Measurements from ENCODE around the gene MBTD1.
"Not testable (repeated sequence)": the region's sequence is repeated elsewhere in the genome, so short reads cannot be mapped to it uniquely, and the experiment has no call there.

Gene MBTD1

DNA sequence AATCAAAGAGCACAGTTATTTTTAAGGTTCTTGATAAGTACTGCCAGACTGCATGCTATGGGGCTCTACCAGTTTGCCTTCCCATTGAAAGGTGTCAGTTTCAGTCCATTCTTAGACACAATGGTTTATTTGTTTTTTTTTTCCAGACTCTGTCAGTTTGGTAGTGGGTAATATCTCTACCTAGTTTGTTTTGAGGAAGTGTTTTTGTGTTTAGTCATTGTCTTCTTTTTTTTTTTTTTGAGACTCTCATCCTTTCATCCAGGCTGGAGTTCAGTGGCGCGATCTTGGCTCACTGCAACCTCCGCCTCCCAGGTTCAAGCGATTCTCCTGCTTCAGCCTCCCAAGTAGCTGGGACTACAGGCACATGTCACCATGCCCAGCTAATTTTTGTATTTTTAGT lies 4.6 kb upstream of the MBTD1 start:
- H3K36me3 ChIP-seq (ENCODE audit: insufficient read depth, low read depth, low read length), result peaks cover 70% of the 10 kb centered on the region
- not testable (repeated sequence) for H3K27ac ChIP-seq (ENCODE audit: low read length)

DNA sequence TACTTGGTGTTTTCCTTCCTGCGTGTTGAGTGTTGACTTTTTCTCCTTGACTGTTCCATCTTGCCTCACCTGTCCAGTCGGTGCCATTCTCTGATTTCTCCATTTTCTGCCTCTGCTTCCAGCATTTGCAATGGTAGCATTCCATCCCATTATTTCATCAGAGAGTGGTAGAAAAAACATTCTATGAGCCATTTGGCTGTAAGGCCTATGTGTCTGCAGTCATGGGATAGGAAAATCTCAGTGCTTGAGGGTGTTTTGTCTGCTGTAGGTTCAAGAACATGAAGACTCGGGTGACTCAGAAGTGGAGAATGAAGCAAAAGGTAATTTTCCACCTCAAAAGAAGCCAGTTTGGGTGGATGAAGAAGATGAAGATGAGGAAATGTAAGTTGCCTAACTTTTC lies 3.2 kb upstream of the MBTD1 start:
- Histone ChIP-seq H3K9me3 (ENCODE audit: insufficient read depth, low read depth, low read length) (no peaks in the 10 kb centered on the region), H3K9ac (ENCODE audit: low read depth, low read length) (no peak overlapping the region), H3K36me3 (ENCODE audit: insufficient read depth, low read depth, low read length) (peaks cover 58% of the 10 kb centered on the region), H3K4me1 (ENCODE audit: insufficient read depth, low read length) (peaks cover 5% of the 10 kb centered on the region; the same call in 1 of the 2 replicates), H3K27me3 (ENCODE audit: insufficient read depth, low read length) (no peaks in the 10 kb centered on the region), H3K27ac (ENCODE audit: low read length) (no peak overlapping the region), H3K4me3 (ENCODE audit: low read length) (peak overlapping the region; percentile 35; the same call in 1 of the 2 replicates)

More for the DNA sequence above, 4.6 kb upstream of the MBTD1 start:
- not testable (repeated sequence) for H3K9ac ChIP-seq (ENCODE audit: low read depth, low read length); H3K4me3 ChIP-seq (ENCODE audit: low read length); H3K27me3 ChIP-seq (ENCODE audit: insufficient read depth, low read length); H3K4me1 ChIP-seq (ENCODE audit: insufficient read depth, low read length); H3K9me3 ChIP-seq (ENCODE audit: insufficient read depth, low read depth, low read length)

DNA sequence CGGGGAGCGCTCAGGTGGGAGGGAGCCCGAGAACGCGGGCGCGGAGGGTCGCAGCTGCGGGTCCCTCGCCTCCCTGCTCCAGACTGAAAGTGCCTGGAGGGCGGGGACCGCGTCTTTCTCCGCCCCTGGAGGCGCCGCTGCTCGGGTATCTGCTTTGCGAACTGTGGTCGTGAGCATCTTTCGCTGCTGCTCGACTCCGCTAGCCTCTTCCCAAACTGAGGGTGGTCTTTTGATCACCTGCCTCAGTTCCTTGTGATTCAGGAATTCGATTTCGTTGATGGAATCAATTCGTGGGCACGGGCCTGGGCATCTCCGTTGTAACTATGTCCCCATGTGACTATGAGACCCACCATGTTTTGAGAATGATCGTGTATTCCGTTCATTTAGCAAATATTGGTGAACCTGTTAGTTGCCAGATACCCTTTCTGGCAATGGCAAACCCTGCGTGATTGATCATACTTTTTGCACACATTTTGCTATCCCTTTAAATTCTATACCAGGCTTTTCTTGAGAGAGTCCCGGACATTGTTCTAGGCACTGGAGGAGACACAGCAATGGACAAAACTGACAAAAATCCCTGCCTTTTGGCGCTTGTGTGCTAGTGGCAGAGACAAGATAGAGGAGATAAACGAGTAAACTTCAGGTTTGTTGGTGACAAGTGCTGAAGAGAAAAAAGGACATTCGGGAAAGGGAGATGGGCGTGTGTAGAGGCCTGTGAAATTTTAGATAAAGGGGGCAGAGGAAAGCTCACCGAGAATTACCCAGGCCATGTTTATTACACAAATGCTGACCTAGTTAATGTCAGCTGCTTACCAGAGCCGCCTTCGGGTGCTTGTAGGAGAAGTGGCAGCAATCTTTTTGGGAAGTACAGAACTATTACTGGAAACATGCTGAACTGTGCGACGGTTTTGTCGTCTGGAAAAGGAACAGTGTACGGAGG lies 1.4 kb upstream of the MBTD1 start:
- H3K27me3 ChIP-seq (ENCODE audit: insufficient read depth, low read length), result no peaks in the 10 kb centered on the region
- H3K9ac ChIP-seq (ENCODE audit: low read depth, low read length), result peak overlapping the region; percentile 99
- peak overlapping the region; percentile 100 for H3K27ac ChIP-seq (ENCODE audit: low read length)
- H3K36me3 ChIP-seq (ENCODE audit: insufficient read depth, low read depth, low read length), result peaks cover 60% of the 10 kb centered on the region
- H3K4me1 ChIP-seq (ENCODE audit: insufficient read depth, low read length), result peaks cover 5% of the 10 kb centered on the region; the same call in 1 of the 2 replicates
- peak overlapping the region; percentile 100 for H3K4me3 ChIP-seq (ENCODE audit: low read length)
- H3K9me3 ChIP-seq (ENCODE audit: insufficient read depth, low read depth, low read length), result no peaks in the 10 kb centered on the region

DNA sequence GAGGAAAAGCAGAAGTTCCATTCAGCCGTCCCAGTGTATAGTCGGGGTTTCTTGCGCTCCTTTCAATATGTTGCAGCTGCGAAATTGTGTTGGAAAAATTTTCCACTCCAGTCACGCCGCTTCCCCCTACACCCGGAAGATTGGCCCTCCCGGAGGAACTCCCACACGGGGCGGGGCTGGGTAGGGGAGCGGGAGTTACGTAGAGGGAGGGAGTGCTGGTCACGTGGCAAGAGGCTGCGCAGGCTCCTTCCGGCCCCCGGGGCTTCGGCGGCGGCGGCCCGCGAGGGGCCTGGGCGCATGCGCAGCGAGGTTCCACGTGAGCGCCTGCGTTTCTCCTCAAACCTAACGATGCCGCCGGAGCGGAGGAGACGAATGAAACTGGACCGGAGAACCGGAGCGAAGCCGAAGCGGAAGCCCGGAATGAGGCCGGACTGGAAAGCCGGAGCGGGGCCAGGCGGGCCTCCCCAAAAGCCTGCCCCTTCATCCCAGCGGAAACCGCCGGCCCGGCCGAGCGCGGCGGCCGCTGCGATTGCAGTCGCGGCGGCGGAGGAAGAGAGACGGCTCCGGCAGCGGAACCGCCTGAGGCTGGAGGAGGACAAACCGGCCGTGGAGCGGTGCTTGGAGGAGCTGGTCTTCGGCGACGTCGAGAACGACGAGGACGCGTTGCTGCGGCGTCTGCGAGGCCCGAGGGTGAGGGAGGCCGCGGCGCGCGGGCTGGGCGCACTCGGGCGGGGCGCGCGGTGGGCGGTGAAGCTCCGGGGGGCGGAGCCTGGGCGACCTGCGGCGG lies 581 bp upstream of the MBTD1 start, which contains the start of gene UTP18:
UTP18 (plus strand) TSS at position 310 of the 787 bp plus-strand sequence; CDS start at position 349, 39 bp downstream.
- Histone ChIP-seq H3K4me3 (ENCODE audit: low read length) (peak within 1 kb of the TSS; percentile 100), H3K4me1 (ENCODE audit: insufficient read depth, low read length) (peaks cover 5% of the 10 kb centered on the region; the same call in 1 of the 2 replicates), H3K27ac (ENCODE audit: low read length) (peak within 1 kb of the TSS; percentile 100), H3K9me3 (ENCODE audit: insufficient read depth, low read depth, low read length) (no peaks in the 10 kb centered on the region), H3K36me3 (ENCODE audit: insufficient read depth, low read depth, low read length) (peaks cover 60% of the 10 kb centered on the region), H3K9ac (ENCODE audit: low read depth, low read length) (peak within 1 kb of the TSS; percentile 99), H3K27me3 (ENCODE audit: insufficient read depth, low read length) (no peaks in the 10 kb centered on the region)

DNA sequence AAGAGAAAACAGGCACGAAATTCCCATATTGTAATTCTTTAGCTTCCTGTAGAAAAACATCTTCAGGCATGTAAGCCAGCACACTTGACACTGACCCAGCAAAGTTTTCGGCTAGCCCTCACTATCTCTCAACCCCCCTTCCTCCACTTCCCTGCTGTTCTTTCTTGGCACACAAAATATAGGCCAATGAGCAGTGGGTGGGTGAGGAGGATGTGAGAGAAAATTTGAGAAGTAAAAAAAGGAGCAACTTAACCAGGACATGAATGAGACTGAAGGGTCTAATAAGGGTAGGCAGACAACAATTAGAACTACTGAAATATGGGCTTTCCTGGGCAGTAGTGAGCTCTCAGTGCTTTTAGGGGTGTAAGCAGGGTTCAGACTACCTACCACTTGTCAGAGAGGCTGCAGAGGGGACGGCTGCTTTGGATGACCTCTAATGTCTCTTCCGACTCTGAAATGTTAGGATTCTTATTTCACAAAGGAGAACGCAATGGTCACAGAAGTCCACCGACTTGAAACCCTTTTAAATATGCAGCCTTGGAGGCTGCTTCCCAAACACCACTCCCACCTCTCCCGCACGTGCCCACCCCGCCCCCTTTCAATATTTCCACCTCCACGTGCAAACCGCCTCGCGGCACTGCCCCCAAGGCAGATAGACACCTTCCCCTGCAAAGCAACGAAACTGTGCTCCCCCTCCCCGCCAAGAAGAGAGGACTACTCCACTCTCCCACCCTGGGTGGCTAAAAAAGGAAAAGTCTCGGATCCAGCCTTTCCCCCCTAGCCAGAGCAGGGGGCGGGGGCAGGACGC lies 889 bp downstream of the MBTD1 start:
- peak overlapping the region; percentile 100 for H3K27ac ChIP-seq (ENCODE audit: low read length)
- H3K36me3 ChIP-seq (ENCODE audit: insufficient read depth, low read depth, low read length), result peaks cover 60% of the 10 kb centered on the region
- peaks cover 5% of the 10 kb centered on the region; the same call in 1 of the 2 replicates for H3K4me1 ChIP-seq (ENCODE audit: insufficient read depth, low read length)
- H3K9me3 ChIP-seq (ENCODE audit: insufficient read depth, low read depth, low read length), result no peaks in the 10 kb centered on the region
- H3K9ac ChIP-seq (ENCODE audit: low read depth, low read length), result peak overlapping the region; percentile 99; the same call in 1 of the 2 replicates
- H3K27me3 ChIP-seq (ENCODE audit: insufficient read depth, low read length), result no peaks in the 10 kb centered on the region
- peak overlapping the region; percentile 100 for H3K4me3 ChIP-seq (ENCODE audit: low read length)

DNA sequence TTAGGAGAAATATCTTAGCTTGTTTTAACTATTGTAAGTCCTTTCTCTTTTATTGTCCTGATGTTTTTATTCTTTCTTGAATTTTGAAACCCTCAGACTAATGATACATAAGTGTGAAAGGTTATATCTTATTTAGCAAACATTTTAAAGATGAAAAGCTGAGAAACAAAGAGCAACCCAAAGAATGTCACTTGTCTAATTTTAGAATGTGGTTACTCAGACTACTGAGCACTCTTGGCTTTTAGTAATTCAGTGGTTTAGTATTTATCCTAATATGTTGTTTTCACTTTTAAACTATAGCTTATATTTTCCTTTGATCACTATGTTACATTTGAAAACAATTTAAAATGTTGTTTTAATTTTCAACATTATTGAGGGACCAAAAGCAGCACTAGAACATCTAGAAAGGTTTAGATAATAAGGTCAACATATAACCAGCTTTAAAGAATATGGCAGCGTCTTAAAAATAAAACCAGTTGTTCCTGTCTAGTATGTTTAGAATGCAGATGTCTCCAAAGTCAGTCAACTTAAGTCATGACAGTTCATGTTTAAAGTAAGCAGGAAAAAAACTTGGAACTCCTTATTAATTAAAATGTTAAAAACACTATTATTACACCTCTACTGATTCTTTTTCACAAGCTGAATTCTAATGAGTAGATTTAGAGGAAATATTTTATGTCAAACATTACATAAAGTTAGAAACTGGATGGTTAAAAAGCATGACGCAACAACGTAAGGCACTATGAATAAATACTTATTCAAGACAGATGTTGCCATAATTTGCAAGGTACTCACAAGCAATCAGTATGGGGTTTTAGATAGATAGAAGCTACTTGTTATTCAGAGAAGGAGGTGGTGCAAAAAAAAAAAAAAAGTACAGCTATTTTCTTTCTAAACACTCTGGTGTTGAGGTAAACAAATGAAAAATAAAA lies 2.4 kb downstream of the MBTD1 start:
- peaks cover 5% of the 10 kb centered on the region; the same call in 1 of the 2 replicates for H3K4me1 ChIP-seq (ENCODE audit: insufficient read depth, low read length)
- H3K36me3 ChIP-seq (ENCODE audit: insufficient read depth, low read depth, low read length), result peaks cover 59% of the 10 kb centered on the region
- peak overlapping the region; percentile 99; the same call in 1 of the 2 replicates for H3K9ac ChIP-seq (ENCODE audit: low read depth, low read length)
- no peaks in the 10 kb centered on the region for H3K9me3 ChIP-seq (ENCODE audit: insufficient read depth, low read depth, low read length)
- H3K27me3 ChIP-seq (ENCODE audit: insufficient read depth, low read length), result no peaks in the 10 kb centered on the region
- H3K27ac ChIP-seq (ENCODE audit: low read length), result no peak overlapping the region
- peak overlapping the region; percentile 100 for H3K4me3 ChIP-seq (ENCODE audit: low read length)

DNA sequence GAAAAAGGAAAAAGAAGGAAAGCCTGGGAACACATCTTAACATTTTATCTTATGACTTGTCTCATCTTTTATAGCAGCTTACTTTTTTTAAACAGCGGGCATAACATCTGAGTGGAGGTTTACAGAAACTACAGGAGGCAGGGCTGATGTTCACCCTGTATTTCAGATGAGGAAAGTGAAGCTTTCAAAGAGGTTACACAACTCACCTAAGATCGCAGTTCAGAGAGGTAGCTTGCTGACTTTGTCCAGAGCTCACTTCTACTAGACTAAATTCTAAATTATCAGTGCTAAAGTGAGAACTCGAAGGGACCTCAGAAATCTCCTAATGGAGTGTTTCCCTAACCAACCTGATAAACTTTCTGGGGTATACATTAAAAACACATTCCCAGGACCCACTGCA lies 3.7 kb downstream of the MBTD1 start:
- Histone ChIP-seq H3K36me3 (ENCODE audit: insufficient read depth, low read depth, low read length) (peaks cover 71% of the 10 kb centered on the region), H3K9ac (ENCODE audit: low read depth, low read length) (no peak overlapping the region), H3K9me3 (ENCODE audit: insufficient read depth, low read depth, low read length) (no peaks in the 10 kb centered on the region), H3K4me1 (ENCODE audit: insufficient read depth, low read length) (no peaks in the 10 kb centered on the region), H3K27ac (ENCODE audit: low read length) (no peak overlapping the region), H3K27me3 (ENCODE audit: insufficient read depth, low read length) (no peaks in the 10 kb centered on the region), H3K4me3 (ENCODE audit: low read length) (no peak overlapping the region)

DNA sequence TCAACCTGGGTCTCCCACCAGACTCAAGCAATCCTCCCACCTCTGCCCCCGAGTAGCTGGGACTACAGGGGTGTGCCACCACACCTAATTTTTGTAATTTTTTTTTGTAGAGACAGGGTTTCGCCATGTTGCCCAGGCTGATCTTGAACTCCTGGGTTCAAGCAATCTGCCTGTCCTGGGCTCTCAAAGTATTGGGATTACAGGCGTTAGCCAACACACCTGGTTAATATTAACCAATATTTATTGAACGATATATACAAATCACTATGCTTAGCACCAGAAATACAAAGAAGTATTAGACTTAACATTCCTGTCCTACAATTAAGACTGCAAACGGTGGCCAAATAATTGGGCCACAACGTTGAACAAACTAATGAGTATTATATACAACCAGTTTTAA lies 4.2 kb downstream of the MBTD1 start:
- peaks cover 75% of the 10 kb centered on the region for H3K36me3 ChIP-seq (ENCODE audit: insufficient read depth, low read depth, low read length)

DNA sequence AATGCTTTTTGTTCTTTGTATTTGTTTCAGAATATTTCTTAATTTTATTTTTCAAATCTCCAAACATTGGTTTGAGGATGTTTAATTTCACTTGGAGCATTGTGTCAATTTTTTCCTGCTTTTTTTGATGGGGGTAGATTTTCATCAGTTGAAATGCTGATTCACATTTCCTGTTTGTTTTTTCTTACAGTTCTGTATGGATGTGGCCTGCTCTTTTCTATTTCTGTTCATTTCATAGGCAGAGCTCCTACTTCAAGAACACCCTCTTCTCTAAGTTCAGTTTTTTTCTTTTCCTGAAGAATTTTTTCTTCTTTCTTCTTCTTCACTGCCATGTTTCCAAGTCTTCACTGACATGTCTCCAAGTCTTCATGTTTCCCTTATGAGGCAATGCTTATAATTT lies 8.8 kb downstream of the MBTD1 start:
- no peak overlapping the region for H3K4me3 ChIP-seq (ENCODE audit: low read length)
- H3K36me3 ChIP-seq (ENCODE audit: insufficient read depth, low read depth, low read length), result peaks cover 70% of the 10 kb centered on the region
- no peaks in the 10 kb centered on the region for H3K9me3 ChIP-seq (ENCODE audit: insufficient read depth, low read depth, low read length)
- no peak overlapping the region for H3K9ac ChIP-seq (ENCODE audit: low read depth, low read length)
- no peaks in the 10 kb centered on the region for H3K27me3 ChIP-seq (ENCODE audit: insufficient read depth, low read length)
- no peak overlapping the region for H3K27ac ChIP-seq (ENCODE audit: low read length)
- no peaks in the 10 kb centered on the region for H3K4me1 ChIP-seq (ENCODE audit: insufficient read depth, low read length)

More for the DNA sequence above, 4.2 kb downstream of the MBTD1 start:
- no peak overlapping the region for H3K27ac ChIP-seq (ENCODE audit: low read length)
- no peak overlapping the region for H3K4me3 ChIP-seq (ENCODE audit: low read length)
- no peaks in the 10 kb centered on the region for H3K27me3 ChIP-seq (ENCODE audit: insufficient read depth, low read length)
- no peaks in the 10 kb centered on the region for H3K4me1 ChIP-seq (ENCODE audit: insufficient read depth, low read length)
- H3K9me3 ChIP-seq (ENCODE audit: insufficient read depth, low read depth, low read length), result no peaks in the 10 kb centered on the region
- no peak overlapping the region for H3K9ac ChIP-seq (ENCODE audit: low read depth, low read length)

DNA sequence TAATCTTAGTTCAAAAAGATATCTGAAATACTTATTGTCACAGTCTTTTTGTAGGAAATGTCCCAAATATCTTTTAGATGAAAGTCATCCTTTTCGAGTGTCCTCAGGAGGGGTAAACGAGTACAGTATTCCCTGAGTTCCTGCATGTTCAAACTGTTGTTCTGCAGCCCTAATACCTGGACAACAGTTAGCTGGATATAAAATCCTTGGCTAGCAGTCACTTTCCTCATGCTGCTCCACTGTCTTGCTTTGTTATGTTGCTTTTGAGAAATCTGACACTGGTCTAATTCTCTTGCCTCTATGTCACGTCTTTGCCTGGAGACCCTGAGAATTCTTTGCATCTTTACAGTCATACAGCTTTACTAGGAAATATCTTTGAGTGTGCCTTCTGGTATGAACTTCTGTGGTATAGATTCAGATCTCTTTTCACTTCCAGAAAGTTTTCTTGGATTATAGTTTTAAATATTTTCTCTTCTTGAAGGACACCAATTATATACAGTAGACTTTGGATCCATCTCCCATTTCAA lies 9.5 kb downstream of the MBTD1 start:
- H3K4me1 ChIP-seq (ENCODE audit: insufficient read depth, low read length), result no peaks in the 10 kb centered on the region
- H3K4me3 ChIP-seq (ENCODE audit: low read length), result no peak overlapping the region
- H3K27me3 ChIP-seq (ENCODE audit: insufficient read depth, low read length), result no peaks in the 10 kb centered on the region
- H3K9ac ChIP-seq (ENCODE audit: low read depth, low read length), result no peak overlapping the region
- no peaks in the 10 kb centered on the region for H3K9me3 ChIP-seq (ENCODE audit: insufficient read depth, low read depth, low read length)
- H3K27ac ChIP-seq (ENCODE audit: low read length), result no peak overlapping the region
- H3K36me3 ChIP-seq (ENCODE audit: insufficient read depth, low read depth, low read length), result peaks cover 68% of the 10 kb centered on the region
